NB4 (cell line): ENCODE measurements around the gene LRRN4.

Experiments
- DNase-seq: peaks from one replicate; pipeline ENCODE4 v3.0.0; 2010; ENCODE audit warnings: low read depth
- H3K4me3 ChIP-seq: one replicate; pipeline ENCODE4 v1.5.1; 2011; ENCODE audit warnings: mild to moderate bottlenecking, low read depth, low read length, moderate library complexity
- CTCF ChIP-seq: IDR thresholded peaks from one replicate; pipeline ENCODE4 v1.5.1; 2012; ENCODE audit warnings: low read depth, low read length
- MAX ChIP-seq: IDR thresholded peaks from 2 replicates; pipeline ENCODE4 v1.6.1; 2011; ENCODE audit warnings: low read depth, low read length
- MYC ChIP-seq: IDR thresholded peaks from 2 replicates; pipeline ENCODE4 v1.6.1; 2011; ENCODE audit warnings: low read depth, low read length
- POLR2A ChIP-seq: IDR thresholded peaks from 2 replicates; pipeline ENCODE4 v1.6.1; 2011; ENCODE audit warnings: mild to moderate bottlenecking; ENCODE audit not compliant: insufficient read length; ENCODE audit errors: extremely low read depth

LRRN4 gene

DNA sequence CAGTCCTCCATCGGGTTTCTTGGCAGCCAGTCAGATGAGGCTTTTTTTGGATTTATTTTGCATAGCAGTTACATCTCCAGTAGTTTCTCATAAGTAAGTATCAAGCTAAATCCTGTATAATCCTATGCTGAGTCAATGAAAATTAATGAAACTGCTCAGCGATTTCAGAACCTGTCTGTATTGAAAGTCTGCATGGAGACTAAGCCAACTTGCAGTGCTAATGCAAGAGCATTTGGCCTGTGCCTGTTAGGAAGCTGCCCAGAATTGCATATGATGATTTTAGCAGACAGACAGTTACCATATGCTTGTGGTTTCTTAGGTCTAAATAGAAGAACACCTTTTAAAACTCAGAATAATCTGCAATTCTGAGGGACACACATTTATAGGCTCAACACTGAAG, 25.2 kb upstream of the LRRN4 start:
- no peak overlapping the region for H3K4me3 ChIP-seq
- DNase-seq, result no peak
- TF ChIP-seq MYC (no peak), CTCF (no peak), POLR2A (no peak), MAX (no peak)

- H3K4me3 ChIP-seq, result no peak overlapping the region
- no peak for TF ChIP-seq MYC
- no peak for TF ChIP-seq POLR2A
- no peak for TF ChIP-seq CTCF
- no peak for TF ChIP-seq MAX
- DNase-seq, result no peak
Observed at GRCh38 chr20:6075428-6076219, 21.8 kb upstream of the LRRN4 start.

DNA sequence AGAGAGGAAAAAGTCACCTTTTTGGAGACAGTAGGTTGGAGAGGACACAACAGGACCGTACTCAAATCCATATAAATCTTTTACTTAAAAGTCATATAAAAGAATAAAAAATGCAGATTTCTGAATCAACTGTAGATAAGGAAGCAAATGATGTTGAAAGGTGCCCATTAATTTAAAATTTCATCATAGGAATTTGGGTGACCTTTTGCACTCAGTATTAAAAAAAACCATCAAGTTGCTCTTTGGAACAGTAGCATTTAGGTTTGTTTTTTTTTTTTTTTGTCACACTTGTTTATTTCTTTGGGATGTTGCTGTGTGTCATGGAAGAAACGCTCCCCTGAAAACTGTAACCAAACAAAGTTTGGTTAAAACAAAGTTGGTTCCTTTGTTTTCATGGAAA, 20.9 kb upstream of the LRRN4 start:
- no peak for DNase-seq
- no peak for TF ChIP-seq CTCF
- H3K4me3 ChIP-seq, result no peak overlapping the region

DNA sequence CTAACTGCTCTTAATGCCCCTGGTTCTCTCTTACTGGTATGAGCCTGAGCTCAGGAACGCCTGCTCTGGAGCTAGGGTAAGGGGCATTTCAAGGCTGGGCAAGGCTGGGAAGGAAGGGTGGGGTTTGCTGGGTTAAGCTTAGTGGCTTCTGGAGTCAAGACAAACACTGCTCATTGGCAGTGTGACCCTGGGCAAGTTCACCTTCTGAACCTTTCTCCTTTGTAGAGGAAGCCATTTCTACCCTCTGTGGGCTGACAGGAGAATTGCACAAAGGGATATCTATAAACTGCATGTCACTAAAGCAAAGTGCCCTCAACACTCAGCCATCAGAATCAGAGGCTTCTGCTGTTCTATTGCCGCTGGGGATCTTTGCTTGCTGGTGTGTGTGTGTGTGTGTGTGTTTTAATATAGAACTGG, 20.3 kb upstream of the LRRN4 start:
- TF ChIP-seq POLR2A (no peak), CTCF (peak; percentile 47)
- H3K4me3 ChIP-seq, result no peak overlapping the region
- DNase-seq, result peak; percentile 57

DNA sequence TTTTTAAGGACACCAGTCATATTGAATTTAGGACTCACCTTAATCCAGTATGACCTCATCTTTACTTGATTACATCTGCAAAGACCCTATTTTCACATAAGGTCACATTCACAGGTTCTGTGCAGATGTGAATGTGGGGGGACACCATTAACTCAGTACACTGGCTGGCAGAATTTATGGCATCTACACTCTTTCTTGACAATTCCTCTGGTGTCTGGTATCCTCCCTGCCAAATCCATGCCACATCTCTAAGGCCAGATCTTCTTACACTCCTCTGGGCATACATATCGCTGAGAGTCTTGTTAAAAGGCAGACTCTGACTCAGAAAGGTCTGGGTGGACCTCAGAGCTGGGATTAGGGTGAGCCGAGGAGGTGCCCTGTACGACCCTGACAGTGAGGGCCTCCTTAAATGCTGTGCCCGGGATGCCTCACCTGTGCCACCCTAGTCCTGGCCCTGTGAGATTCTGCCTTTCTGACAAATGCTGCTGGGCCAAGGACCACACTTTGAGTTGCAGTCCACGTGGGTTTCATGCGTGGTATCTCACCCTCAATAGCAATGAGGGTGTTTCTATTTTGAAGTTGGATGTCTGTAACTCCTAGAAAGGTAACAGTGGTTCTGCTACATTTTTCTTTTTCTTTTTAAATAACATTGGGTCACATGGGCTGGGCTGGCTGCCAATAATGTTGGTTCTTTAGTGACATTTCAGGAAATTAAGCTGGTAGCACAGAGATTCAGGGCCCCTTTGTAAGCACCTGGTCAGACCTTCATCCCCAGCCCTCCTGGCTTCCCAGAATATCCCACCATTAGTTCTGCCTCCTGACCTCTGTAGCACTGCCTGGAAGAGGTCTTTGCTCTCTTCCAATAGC, 17.2 kb upstream of the LRRN4 start:
- TF ChIP-seq MAX, result no peak
- TF ChIP-seq POLR2A, result no peak
- DNase-seq, result no peak
- no peak overlapping the region for H3K4me3 ChIP-seq

DNA sequence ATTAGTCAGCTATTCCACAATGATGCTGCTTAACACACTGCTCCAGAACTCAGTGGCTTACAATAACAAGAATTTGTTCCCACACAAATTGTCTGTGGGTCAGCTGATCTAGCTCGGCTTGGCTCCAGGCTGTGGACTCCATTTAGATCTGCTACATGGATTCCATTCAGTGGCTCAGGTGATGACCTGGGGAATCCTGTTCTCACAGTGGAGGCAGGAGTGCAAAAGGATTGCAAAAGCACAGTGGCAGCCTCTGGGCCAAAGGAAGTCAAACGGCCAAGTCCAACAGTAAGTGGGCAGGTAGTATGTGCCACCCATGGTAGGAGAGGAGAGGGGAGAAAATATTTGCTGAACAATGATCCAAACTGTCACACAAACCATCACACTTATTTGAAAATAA, 15.8 kb upstream of the LRRN4 start:
- TF ChIP-seq CTCF (no peak), MYC (no peak), MAX (no peak), POLR2A (no peak)
- no peak for DNase-seq

More for the DNA sequence above, 15.8 kb upstream of the LRRN4 start:
- no peak overlapping the region for H3K4me3 ChIP-seq
